Measurements from ENCODE around the gene MRPS26. TPM values are rescaled to one million over a fixed set of nuclear protein-coding genes. Genes with fewer than 3 reads are reported as not detected.
A peak's percentile ranks its signal among the peaks of the same experiment; 100 is the strongest.

Gene MRPS26
- total and polyA plus RNA-seq, 2 donors from 2014 or later = 39.8 to 109 TPM

- Histone ChIP-seq H3K4me3 (ENCODE audit: low read length in 3 of 3) (no peak overlapping the region), H3K36me3 (ENCODE audit: control insufficient read depth in 2 of 3, insufficient read depth in 3 of 3, low read length in 3 of 3) (peaks cover 7 to 26% (median 9%) of the 10 kb centered on the region in 3 donors)
Observed at GRCh38 chr20:3044336-3044965, 1.4 kb upstream of the MRPS26 start.

GRCh38 chr20:3045042-3045815 lies 623 bp upstream of the MRPS26 start:
- no peak for FAIRE-seq

More at GRCh38 chr20:3044336-3044965, 1.4 kb upstream of the MRPS26 start:
- peak overlapping the region in 1 of 2 donors; percentile 84 for H3K27ac ChIP-seq (ENCODE audit: low read depth in 2 of 2, low read length in 2 of 2)
- no peaks in the 10 kb centered on the region for H3K27me3 ChIP-seq (ENCODE audit: control insufficient read depth, insufficient read depth, low read length)
- DNase-seq = peak in 2 of 5 donors; percentile 61 to 76
- intact Hi-C loops (cut with DNase I) = no loop called here
- H3K9ac ChIP-seq (ENCODE audit: low read length in 3 of 3) = no peak overlapping the region
- no peak for FAIRE-seq
- H3K4me1 ChIP-seq (ENCODE audit: control insufficient read depth in 2 of 3, insufficient read depth in 2 of 3, low read depth in 1 of 3, low read length in 3 of 3) = peaks cover 4 to 16% (median 12%) of the 10 kb centered on the region in 3 donors
- no peaks in the 10 kb centered on the region for H3K9me3 ChIP-seq (ENCODE audit: control insufficient read depth in 2 of 3, insufficient read depth in 1 of 3, low read length in 3 of 3)
- TF ChIP-seq CTCF (IDR thresholded peaks at IDR 0.05; ENCODE audit: borderline replicate concordance, extremely low read depth, insufficient read depth) = no peak

GRCh38 chr20:3046677-3047462 lies 1.0 kb downstream of the MRPS26 start:
- H3K27ac ChIP-seq (ENCODE audit: low read depth in 2 of 2, low read length in 2 of 2) = peak overlapping the region in 1 of 2 donors; percentile 93
- H3K4me1 ChIP-seq (ENCODE audit: control insufficient read depth in 2 of 3, insufficient read depth in 2 of 3, low read depth in 1 of 3, low read length in 3 of 3) = peaks cover 4 to 13% (median 8%) of the 10 kb centered on the region in 3 donors
- DNase-seq (peak in 4 of 5 donors; percentile 54 to 78 (median 60)), FAIRE-seq (no peak)
- H3K4me3 ChIP-seq (ENCODE audit: low read length in 3 of 3) = peak overlapping the region; percentile 79 to 85 (median 84)
- H3K9me3 ChIP-seq (ENCODE audit: control insufficient read depth in 2 of 3, insufficient read depth in 1 of 3, low read length in 3 of 3) = no peaks in the 10 kb centered on the region
- H3K9ac ChIP-seq (ENCODE audit: low read length in 3 of 3) = peak overlapping the region; percentile 56 to 77 (median 63)
- intact Hi-C loops (cut with DNase I) = no loop called here
- TF ChIP-seq CTCF (IDR thresholded peaks at IDR 0.05; ENCODE audit: borderline replicate concordance, extremely low read depth, insufficient read depth) = no peak
- peaks cover 7 to 25% (median 9%) of the 10 kb centered on the region in 3 donors for H3K36me3 ChIP-seq (ENCODE audit: control insufficient read depth in 2 of 3, insufficient read depth in 3 of 3, low read length in 3 of 3)
- no peaks in the 10 kb centered on the region for H3K27me3 ChIP-seq (ENCODE audit: control insufficient read depth, insufficient read depth, low read length)

More at GRCh38 chr20:3045042-3045815, 623 bp upstream of the MRPS26 start:
- Histone ChIP-seq H3K36me3 (ENCODE audit: control insufficient read depth in 2 of 3, insufficient read depth in 3 of 3, low read length in 3 of 3) (peaks cover 7 to 29% (median 9%) of the 10 kb centered on the region in 3 donors), H3K4me1 (ENCODE audit: control insufficient read depth in 2 of 3, insufficient read depth in 2 of 3, low read depth in 1 of 3, low read length in 3 of 3) (peaks cover 4 to 16% (median 12%) of the 10 kb centered on the region in 3 donors), H3K4me3 (ENCODE audit: low read length in 3 of 3) (peak overlapping the region; percentile 45 to 84 (median 55)), H3K27ac (ENCODE audit: low read depth in 2 of 2, low read length in 2 of 2) (peak overlapping the region; percentile 84 to 93), H3K9ac (ENCODE audit: low read length in 3 of 3) (peak overlapping the region; percentile 9 to 49 (median 19)), H3K27me3 (ENCODE audit: control insufficient read depth, insufficient read depth, low read length) (no peaks in the 10 kb centered on the region), H3K9me3 (ENCODE audit: control insufficient read depth in 2 of 3, insufficient read depth in 1 of 3, low read length in 3 of 3) (no peaks in the 10 kb centered on the region)
- TF ChIP-seq CTCF (IDR thresholded peaks at IDR 0.05; ENCODE audit: borderline replicate concordance, extremely low read depth, insufficient read depth) = no peak
- DNase-seq = no peak
- intact Hi-C loops (cut with DNase I) = no loop called here

All from kidney (tissue), 14 donors.